Activated CD8-positive, alpha-beta memory T cell treated with anti-CD3 and anti-CD28 coated beads for 24 hours (primary cell): Measurements from ENCODE around the gene ZSCAN22.
A peak's percentile ranks its signal among the peaks of the same experiment; 100 is the strongest.
"Not testable (repeated sequence)": the region's sequence is repeated elsewhere in the genome, so short reads cannot be mapped to it uniquely, and the experiment has no call there.

Experiments used
- DNase-seq: peaks from one replicate; pipeline ENCODE4 v3.0.0-alpha.2; 2020

ZSCAN22 gene

GRCh38 chr19:58319241-58319640, 7.6 kb upstream of the ZSCAN22 start:
- DNase-seq = no peak

- no peak for DNase-seq
Measured at GRCh38 chr19:58325311-58326022, 1.3 kb upstream of the ZSCAN22 start.

- DNase-seq = no peak
Measured at GRCh38 chr19:58326501-58326913, 287 bp upstream of the ZSCAN22 start.

GRCh38 chr19:58328999-58329398, 2.2 kb downstream of the ZSCAN22 start:
- DNase-seq = no peak

- DNase-seq = no peak
Measured at GRCh38 chr19:58330458-58330857, 3.7 kb downstream of the ZSCAN22 start.

GRCh38 chr19:58332697-58333096, 5.9 kb downstream of the ZSCAN22 start:
- DNase-seq = no peak

- DNase-seq = no peak
Measured at GRCh38 chr19:58334691-58335249, 8.0 kb downstream of the ZSCAN22 start.

GRCh38 chr19:58335630-58336029, 8.8 kb downstream of the ZSCAN22 start:
- DNase-seq = no peak

- DNase-seq = no peak
Measured at GRCh38 chr19:58336216-58336615, 9.4 kb downstream of the ZSCAN22 start.

GRCh38 chr19:58336820-58337219, 10.0 kb downstream of the ZSCAN22 start:
- DNase-seq = no peak

- no peak for DNase-seq
Measured at GRCh38 chr19:58338336-58338735, 11.5 kb downstream of the ZSCAN22 start.

GRCh38 chr19:58338825-58339558, 12.2 kb downstream of the ZSCAN22 start:
- DNase-seq = no peak

GRCh38 chr19:58345558-58345957, 18.8 kb downstream of the ZSCAN22 start:
- no peak for DNase-seq

- peak; percentile 91 for DNase-seq
Measured at GRCh38 chr19:58346961-58347929, 20.5 kb downstream of the ZSCAN22 start.

- not testable (repeated sequence) for DNase-seq
Measured at GRCh38 chr19:58348080-58348479, 21.3 kb downstream of the ZSCAN22 start.

GRCh38 chr19:58349590-58349989, 22.8 kb downstream of the ZSCAN22 start:
- DNase-seq = no peak

- DNase-seq = no peak
Measured at GRCh38 chr19:58350001-58350861, 23.4 kb downstream of the ZSCAN22 start.

GRCh38 chr19:58350871-58351557, 24.2 kb downstream of the ZSCAN22 start:
- no peak for DNase-seq

- DNase-seq = no peak
Measured at GRCh38 chr19:58351558-58351878, 24.7 kb downstream of the ZSCAN22 start.

GRCh38 chr19:58351990-58352755, 25.4 kb downstream of the ZSCAN22 start:
- no peak for DNase-seq
